Measurements from ENCODE around the gene EXOC1. TPM values are rescaled to one million over a fixed set of nuclear protein-coding genes. Genes with fewer than 3 reads are reported as not detected.
"Not testable (repeated sequence)": the region's sequence is repeated elsewhere in the genome, so short reads cannot be mapped to it uniquely, and the experiment has no call there.

EXOC1 gene
- polyA plus RNA-seq, 1 donor: 38.2 TPM

GRCh38 chr4:55827582-55827981 lies 25.9 kb upstream of the EXOC1 start:
- Histone ChIP-seq H3K27ac (ENCODE audit: low read length) (no peak overlapping the region), H3K4me3 (ENCODE audit: low read length) (no peak overlapping the region), H3K36me3 (ENCODE audit: control insufficient read depth, insufficient read depth, low read length) (no peaks in the 10 kb centered on the region), H3K27me3 (ENCODE audit: control insufficient read depth, insufficient read depth, low read length) (peaks cover 4% of the 10 kb centered on the region), H3K4me1 (ENCODE audit: control insufficient read depth, insufficient read depth, low read length) (no peaks in the 10 kb centered on the region), H3K9me3 (ENCODE audit: control insufficient read depth, low read depth, low read length) (no peaks in the 10 kb centered on the region)
- WGBS (ENCODE audit: insufficient coverage, low lambda C conversion rate): 61% methylated on average over 2 of the region's 2 CpGs
- no peak for DNase-seq

GRCh38 chr4:55830048-55830447 lies 23.4 kb upstream of the EXOC1 start:
- no peak overlapping the region for H3K4me3 ChIP-seq (ENCODE audit: low read length)
- WGBS (ENCODE audit: insufficient coverage, low lambda C conversion rate): 92% methylated on average over 2 of the region's 3 CpGs

GRCh38 chr4:55830716-55831115 lies 22.7 kb upstream of the EXOC1 start:
- H3K27ac ChIP-seq (ENCODE audit: low read length): no peak overlapping the region
- H3K4me1 ChIP-seq (ENCODE audit: control insufficient read depth, insufficient read depth, low read length): no peaks in the 10 kb centered on the region
- no peak for DNase-seq
- H3K27me3 ChIP-seq (ENCODE audit: control insufficient read depth, insufficient read depth, low read length): peaks cover 4% of the 10 kb centered on the region
- 80% methylated on average over 1 of the region's 4 CpGs for WGBS (ENCODE audit: insufficient coverage, low lambda C conversion rate)
- H3K9me3 ChIP-seq (ENCODE audit: control insufficient read depth, low read depth, low read length): no peaks in the 10 kb centered on the region
- H3K36me3 ChIP-seq (ENCODE audit: control insufficient read depth, insufficient read depth, low read length): no peaks in the 10 kb centered on the region
- H3K4me3 ChIP-seq (ENCODE audit: low read length): no peak overlapping the region

More at GRCh38 chr4:55830048-55830447, 23.4 kb upstream of the EXOC1 start:
- Histone ChIP-seq H3K9me3 (ENCODE audit: control insufficient read depth, low read depth, low read length) (no peaks in the 10 kb centered on the region), H3K36me3 (ENCODE audit: control insufficient read depth, insufficient read depth, low read length) (no peaks in the 10 kb centered on the region), H3K27ac (ENCODE audit: low read length) (no peak overlapping the region), H3K4me1 (ENCODE audit: control insufficient read depth, insufficient read depth, low read length) (no peaks in the 10 kb centered on the region), H3K27me3 (ENCODE audit: control insufficient read depth, insufficient read depth, low read length) (peaks cover 4% of the 10 kb centered on the region)
- no peak for DNase-seq

GRCh38 chr4:55834086-55834795 lies 19.2 kb upstream of the EXOC1 start:
- Histone ChIP-seq H3K27ac (ENCODE audit: low read length) (no peak overlapping the region), H3K4me3 (ENCODE audit: low read length) (no peak overlapping the region), H3K9me3 (ENCODE audit: control insufficient read depth, low read depth, low read length) (no peaks in the 10 kb centered on the region), H3K27me3 (ENCODE audit: control insufficient read depth, insufficient read depth, low read length) (no peaks in the 10 kb centered on the region), H3K4me1 (ENCODE audit: control insufficient read depth, insufficient read depth, low read length) (no peaks in the 10 kb centered on the region), H3K36me3 (ENCODE audit: control insufficient read depth, insufficient read depth, low read length) (no peaks in the 10 kb centered on the region)
- no CpG with 5 or more reads among the region's 3 CpGs for WGBS (ENCODE audit: insufficient coverage, low lambda C conversion rate)
- DNase-seq: no peak

- no peak overlapping the region for H3K27ac ChIP-seq (ENCODE audit: low read length)
- 71% methylated on average over 1 of the region's 1 CpG for WGBS (ENCODE audit: insufficient coverage, low lambda C conversion rate)
- no peaks in the 10 kb centered on the region for H3K4me1 ChIP-seq (ENCODE audit: control insufficient read depth, insufficient read depth, low read length)
- no peaks in the 10 kb centered on the region for H3K27me3 ChIP-seq (ENCODE audit: control insufficient read depth, insufficient read depth, low read length)
- no peak overlapping the region for H3K4me3 ChIP-seq (ENCODE audit: low read length)
- no peak for DNase-seq
- H3K36me3 ChIP-seq (ENCODE audit: control insufficient read depth, insufficient read depth, low read length): no peaks in the 10 kb centered on the region
- H3K9me3 ChIP-seq (ENCODE audit: control insufficient read depth, low read depth, low read length): no peaks in the 10 kb centered on the region
Observed at GRCh38 chr4:55837903-55838302, 15.5 kb upstream of the EXOC1 start.

GRCh38 chr4:55838356-55838755 lies 15.1 kb upstream of the EXOC1 start:
- H3K4me3 ChIP-seq (ENCODE audit: low read length): no peak overlapping the region
- WGBS (ENCODE audit: insufficient coverage, low lambda C conversion rate): no CpG with 5 or more reads among the region's 1 CpG
- no peaks in the 10 kb centered on the region for H3K9me3 ChIP-seq (ENCODE audit: control insufficient read depth, low read depth, low read length)
- DNase-seq: no peak
- H3K4me1 ChIP-seq (ENCODE audit: control insufficient read depth, insufficient read depth, low read length): no peaks in the 10 kb centered on the region
- no peak overlapping the region for H3K27ac ChIP-seq (ENCODE audit: low read length)
- H3K27me3 ChIP-seq (ENCODE audit: control insufficient read depth, insufficient read depth, low read length): no peaks in the 10 kb centered on the region
- H3K36me3 ChIP-seq (ENCODE audit: control insufficient read depth, insufficient read depth, low read length): no peaks in the 10 kb centered on the region

GRCh38 chr4:55838952-55839351 lies 14.5 kb upstream of the EXOC1 start:
- no peaks in the 10 kb centered on the region for H3K36me3 ChIP-seq (ENCODE audit: control insufficient read depth, insufficient read depth, low read length)
- no peak for DNase-seq
- no peaks in the 10 kb centered on the region for H3K9me3 ChIP-seq (ENCODE audit: control insufficient read depth, low read depth, low read length)
- H3K27me3 ChIP-seq (ENCODE audit: control insufficient read depth, insufficient read depth, low read length): no peaks in the 10 kb centered on the region
- H3K4me1 ChIP-seq (ENCODE audit: control insufficient read depth, insufficient read depth, low read length): no peaks in the 10 kb centered on the region
- H3K4me3 ChIP-seq (ENCODE audit: low read length): no peak overlapping the region
- no peak overlapping the region for H3K27ac ChIP-seq (ENCODE audit: low read length)

GRCh38 chr4:55840956-55841355 lies 12.5 kb upstream of the EXOC1 start:
- no peaks in the 10 kb centered on the region for H3K36me3 ChIP-seq (ENCODE audit: control insufficient read depth, insufficient read depth, low read length)
- no peak overlapping the region for H3K27ac ChIP-seq (ENCODE audit: low read length)
- H3K9me3 ChIP-seq (ENCODE audit: control insufficient read depth, low read depth, low read length): no peaks in the 10 kb centered on the region
- no peak overlapping the region for H3K4me3 ChIP-seq (ENCODE audit: low read length)
- H3K4me1 ChIP-seq (ENCODE audit: control insufficient read depth, insufficient read depth, low read length): no peaks in the 10 kb centered on the region
- DNase-seq: no peak
- no peaks in the 10 kb centered on the region for H3K27me3 ChIP-seq (ENCODE audit: control insufficient read depth, insufficient read depth, low read length)
- 80% methylated on average over 1 of the region's 1 CpG for WGBS (ENCODE audit: insufficient coverage, low lambda C conversion rate)

- H3K4me1 ChIP-seq (ENCODE audit: control insufficient read depth, insufficient read depth, low read length); H3K27ac ChIP-seq (ENCODE audit: low read length); H3K36me3 ChIP-seq (ENCODE audit: control insufficient read depth, insufficient read depth, low read length); H3K27me3 ChIP-seq (ENCODE audit: control insufficient read depth, insufficient read depth, low read length); H3K9me3 ChIP-seq (ENCODE audit: control insufficient read depth, low read depth, low read length); DNase-seq; H3K4me3 ChIP-seq (ENCODE audit: low read length): not testable (repeated sequence)
- 100% methylated on average over 1 of the region's 22 CpGs for WGBS (ENCODE audit: insufficient coverage, low lambda C conversion rate)
Observed at GRCh38 chr4:55841373-55842239, 11.8 kb upstream of the EXOC1 start.

GRCh38 chr4:55842312-55842711 lies 11.1 kb upstream of the EXOC1 start:
- not testable (repeated sequence) for DNase-seq; H3K4me3 ChIP-seq (ENCODE audit: low read length); H3K4me1 ChIP-seq (ENCODE audit: control insufficient read depth, insufficient read depth, low read length); H3K36me3 ChIP-seq (ENCODE audit: control insufficient read depth, insufficient read depth, low read length); H3K27ac ChIP-seq (ENCODE audit: low read length); H3K27me3 ChIP-seq (ENCODE audit: control insufficient read depth, insufficient read depth, low read length); H3K9me3 ChIP-seq (ENCODE audit: control insufficient read depth, low read depth, low read length)
- WGBS (ENCODE audit: insufficient coverage, low lambda C conversion rate): no CpG with 5 or more reads among the region's 10 CpGs
